ENCODE data around the gene ARSJ.

GRCh38 chr4:113952452-113953029, 26.9 kb downstream of the ARSJ start:
- TF ChIP-seq CTCF (optimal IDR thresholded peaks at IDR 0.05 in 1 of 3, IDR thresholded peaks at IDR 0.05 in 1 of 3, conservative IDR thresholded peaks at IDR 0.05 in 1 of 3; ENCODE audit: extremely low read depth in 1 of 3, insufficient read depth in 2 of 3, low read length in 3 of 3): peak; percentile 64 to 78 (median 66)
- TF ChIP-seq EZH2 (IDR thresholded peaks at IDR 0.05; ENCODE audit: low read length): no peak

All from keratinocyte (primary cell).